ENCODE data around the gene IFITM10. TPM values are rescaled to one million over a fixed set of nuclear protein-coding genes. Genes with fewer than 3 reads are reported as not detected.

IFITM10 gene
- polyA plus RNA-seq, 3 donors, result 0.11 to 0.30 (median 0.14) TPM

DNA sequence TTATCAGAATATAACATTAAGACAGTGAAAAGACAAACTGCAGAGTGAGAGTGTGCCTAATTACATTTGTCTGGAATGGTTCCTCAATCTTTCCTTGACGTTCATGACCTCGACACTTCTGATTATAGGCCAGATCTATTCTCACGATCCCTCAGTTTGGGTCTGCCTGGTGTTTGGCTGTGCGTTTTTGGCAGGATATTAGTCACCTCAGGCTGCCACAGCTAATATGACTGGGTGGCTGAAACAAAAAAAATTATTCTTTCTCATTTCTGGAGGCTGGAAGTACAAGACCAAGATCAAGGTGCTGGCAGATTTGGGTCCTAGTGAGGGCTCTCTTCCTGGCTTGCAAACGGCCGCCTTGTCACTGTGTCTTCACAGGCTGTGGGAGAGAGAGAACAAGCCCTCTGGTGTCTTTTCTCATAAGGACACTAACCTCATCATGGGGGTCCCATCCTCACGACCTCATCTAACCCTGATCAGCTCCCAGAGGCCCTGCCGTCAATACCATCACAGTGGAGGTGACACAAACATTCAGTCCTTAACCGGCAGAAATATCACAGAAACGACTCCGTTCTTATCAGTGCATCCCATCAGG lies 23.2 kb downstream of the IFITM10 start:
- DNase-seq (ENCODE audit: low read depth in 3 of 3, low spot score in 2 of 3), result no peak

DNA sequence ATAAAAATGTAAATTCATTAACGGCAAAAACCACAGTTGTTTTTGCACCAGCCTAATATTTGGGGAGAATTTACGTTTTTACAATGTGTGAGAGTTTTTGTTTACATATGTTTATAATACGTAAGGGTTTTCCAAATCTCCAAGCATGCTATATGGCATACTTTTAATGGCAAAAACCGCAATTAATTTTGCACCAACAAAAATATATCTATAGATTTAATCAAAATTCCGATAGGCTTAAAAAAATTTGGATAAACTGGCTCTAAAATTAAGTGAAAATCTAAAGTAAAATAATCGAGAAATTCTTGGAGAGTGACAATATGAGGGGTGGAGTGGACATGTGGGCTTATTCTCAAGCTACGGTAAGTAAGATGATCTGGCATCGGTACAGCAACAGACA lies 30.6 kb downstream of the IFITM10 start:
- no peak for DNase-seq (ENCODE audit: low read depth in 3 of 3, low spot score in 2 of 3)

DNA sequence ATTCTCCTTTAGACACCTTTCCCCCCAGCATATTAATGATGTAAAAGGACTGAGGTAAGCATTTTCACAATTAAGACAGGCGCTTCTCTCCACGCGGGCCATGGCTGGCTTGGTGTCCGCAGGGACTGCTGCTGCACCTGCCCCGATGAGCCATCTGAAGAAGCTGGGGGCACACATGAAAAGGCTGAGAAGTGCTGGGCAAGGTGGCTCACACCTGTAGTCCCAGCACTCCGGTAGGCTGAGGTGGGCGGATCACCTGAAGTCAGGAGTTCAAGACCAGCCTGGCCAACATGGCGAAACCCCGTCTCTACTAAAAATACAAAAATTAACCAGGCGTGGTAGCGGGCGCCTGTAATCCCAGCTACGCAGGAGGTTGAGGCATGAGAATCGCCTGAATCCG lies 32.1 kb downstream of the IFITM10 start:
- DNase-seq (ENCODE audit: low read depth in 3 of 3, low spot score in 2 of 3), result no peak

DNA sequence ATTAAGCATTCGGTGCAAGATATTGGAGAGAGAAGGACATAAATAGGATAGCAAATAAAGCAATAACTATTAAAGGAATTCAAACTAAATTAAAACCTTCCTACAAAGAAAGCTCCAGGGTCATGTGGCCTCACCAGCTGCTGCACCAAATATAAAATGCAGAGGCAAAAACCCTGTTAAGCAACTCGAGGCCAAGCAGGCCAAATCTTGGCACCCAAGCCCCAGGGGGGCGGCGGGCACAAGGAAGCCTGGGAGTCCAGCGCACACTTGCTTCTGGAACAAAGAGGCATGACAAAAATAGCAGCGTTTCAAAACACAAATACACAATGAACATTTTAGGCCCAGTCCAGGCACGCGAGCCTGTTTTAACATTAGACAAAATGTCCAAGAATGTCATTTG lies 32.6 kb downstream of the IFITM10 start:
- no peak for DNase-seq (ENCODE audit: low read depth in 3 of 3, low spot score in 2 of 3)

DNA sequence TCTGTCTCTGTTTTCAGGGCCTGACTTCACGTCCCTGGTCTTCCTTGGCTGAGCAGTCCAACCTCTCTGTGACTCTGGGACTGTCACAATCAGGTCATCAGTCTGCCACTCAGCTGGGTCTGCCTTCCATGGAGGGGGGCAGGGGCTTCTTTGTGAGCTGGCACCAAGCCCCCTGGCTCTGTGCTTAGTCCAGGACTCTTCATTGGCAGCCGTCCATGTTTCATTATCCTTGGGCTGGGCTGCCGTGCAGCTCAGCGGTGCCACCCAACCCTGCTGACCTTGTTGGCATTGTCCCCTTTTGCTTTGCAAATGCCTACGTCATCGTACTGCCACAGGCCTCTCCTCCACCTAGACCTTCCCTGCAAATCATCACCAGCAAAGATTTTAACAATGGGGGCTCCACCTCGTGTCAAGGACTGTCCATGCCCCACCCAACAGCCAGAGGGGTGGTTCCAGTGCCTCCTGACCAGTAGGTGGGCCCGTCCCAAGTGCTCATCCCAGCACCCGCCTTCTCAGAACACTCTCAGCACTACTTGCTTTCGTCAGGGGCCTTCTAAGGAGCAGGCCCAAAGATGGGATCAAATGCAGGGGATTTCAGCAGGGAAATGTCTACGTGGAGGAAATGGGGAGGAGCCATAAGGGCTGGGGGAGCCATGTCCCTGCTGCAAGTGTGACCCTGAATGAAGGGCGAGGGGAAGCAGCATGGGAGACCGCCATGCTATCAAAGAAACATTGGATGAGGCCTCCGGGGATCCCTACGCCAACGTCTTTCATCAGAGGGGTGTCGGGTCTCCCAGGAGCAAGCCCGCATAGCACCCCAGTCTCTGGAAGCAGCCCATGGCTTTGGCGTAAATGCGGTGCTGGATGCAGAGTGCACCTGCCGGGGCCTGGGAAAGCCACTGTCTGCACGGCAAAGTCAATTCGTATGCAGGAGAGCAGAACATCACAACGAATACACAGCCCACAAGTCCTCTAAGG lies 35.2 kb downstream of the IFITM10 start:
- DNase-seq (ENCODE audit: low read depth in 3 of 3, low spot score in 2 of 3), result no peak

DNA sequence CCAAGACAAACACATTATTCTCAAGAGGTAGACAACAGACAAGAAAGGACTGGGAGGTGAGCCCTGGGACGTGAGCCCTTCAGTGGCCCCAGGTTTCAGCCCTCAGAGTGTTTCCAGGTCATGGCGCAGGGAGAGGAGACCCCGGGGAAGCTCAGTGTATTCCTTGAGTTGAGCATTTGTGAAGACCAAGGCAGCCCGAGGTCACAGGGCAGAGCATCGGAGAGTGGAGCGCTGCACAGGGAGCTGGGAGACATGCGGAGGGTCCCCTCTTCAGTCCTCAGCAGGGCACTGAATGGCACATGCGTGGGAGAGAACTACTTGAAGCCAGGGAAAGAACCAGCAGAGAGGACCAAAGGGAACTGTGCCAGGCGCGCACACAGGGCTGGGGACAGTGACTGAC lies 41.7 kb downstream of the IFITM10 start:
- no peak for DNase-seq (ENCODE audit: low read depth in 3 of 3, low spot score in 2 of 3)

DNA sequence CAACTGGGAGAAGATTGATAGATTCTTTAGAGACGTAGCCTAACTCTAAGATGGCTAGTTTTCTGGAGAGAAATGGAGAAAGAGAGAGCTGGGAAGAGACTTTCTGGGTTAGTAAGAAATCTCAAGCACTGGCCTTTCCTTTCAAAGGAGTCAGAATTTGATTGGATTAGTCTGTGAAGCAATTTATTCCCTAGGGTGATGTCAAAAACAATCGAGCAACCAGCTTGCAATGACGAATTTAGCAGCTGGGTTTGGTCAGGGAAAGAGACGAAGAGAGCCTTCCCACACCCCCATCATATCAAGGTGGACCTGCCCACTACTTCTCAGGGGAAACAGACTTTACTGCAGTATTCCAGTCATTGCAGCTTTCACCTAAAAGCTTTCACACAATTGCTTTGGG lies 42.6 kb downstream of the IFITM10 start:
- no peak for DNase-seq (ENCODE audit: low read depth in 3 of 3, low spot score in 2 of 3)

DNA sequence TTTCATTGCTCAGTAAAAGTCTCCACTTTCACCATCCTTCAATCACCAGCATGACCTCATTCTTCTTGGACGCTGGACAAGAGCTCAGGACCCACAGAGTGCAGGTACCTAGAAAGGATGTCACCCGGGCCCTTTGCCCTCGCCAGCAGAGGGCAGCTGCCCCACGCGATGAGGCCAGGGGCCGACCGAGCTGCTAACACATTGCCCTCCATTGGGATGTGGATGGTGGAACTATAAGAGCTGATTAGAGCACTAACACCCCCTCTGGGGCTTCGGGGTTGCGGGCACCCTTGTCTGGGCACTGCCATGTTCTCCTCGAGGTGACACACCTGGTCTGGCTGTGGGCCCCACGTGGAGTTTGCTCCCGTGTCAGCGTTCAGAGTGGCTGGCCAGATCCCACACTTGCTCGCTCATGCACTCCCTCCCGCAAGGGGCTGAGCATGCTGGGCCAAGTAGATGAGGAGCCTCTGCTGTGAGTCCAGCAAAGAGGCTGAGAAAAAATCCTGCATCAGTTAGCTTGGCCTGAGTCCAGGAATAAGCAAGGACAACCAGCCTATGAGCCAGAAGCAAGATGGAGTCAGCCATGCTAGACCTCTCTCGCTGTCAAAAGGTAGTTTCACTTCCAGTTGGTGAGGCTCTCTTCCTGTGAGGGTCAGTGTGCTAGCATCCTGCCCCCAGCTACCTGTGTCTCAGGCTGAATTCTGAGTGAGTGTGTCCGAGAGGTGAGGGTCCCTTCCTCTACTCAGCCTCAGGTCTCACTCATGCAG lies 43.6 kb downstream of the IFITM10 start:
- no peak for DNase-seq (ENCODE audit: low read depth in 3 of 3, low spot score in 2 of 3)

DNA sequence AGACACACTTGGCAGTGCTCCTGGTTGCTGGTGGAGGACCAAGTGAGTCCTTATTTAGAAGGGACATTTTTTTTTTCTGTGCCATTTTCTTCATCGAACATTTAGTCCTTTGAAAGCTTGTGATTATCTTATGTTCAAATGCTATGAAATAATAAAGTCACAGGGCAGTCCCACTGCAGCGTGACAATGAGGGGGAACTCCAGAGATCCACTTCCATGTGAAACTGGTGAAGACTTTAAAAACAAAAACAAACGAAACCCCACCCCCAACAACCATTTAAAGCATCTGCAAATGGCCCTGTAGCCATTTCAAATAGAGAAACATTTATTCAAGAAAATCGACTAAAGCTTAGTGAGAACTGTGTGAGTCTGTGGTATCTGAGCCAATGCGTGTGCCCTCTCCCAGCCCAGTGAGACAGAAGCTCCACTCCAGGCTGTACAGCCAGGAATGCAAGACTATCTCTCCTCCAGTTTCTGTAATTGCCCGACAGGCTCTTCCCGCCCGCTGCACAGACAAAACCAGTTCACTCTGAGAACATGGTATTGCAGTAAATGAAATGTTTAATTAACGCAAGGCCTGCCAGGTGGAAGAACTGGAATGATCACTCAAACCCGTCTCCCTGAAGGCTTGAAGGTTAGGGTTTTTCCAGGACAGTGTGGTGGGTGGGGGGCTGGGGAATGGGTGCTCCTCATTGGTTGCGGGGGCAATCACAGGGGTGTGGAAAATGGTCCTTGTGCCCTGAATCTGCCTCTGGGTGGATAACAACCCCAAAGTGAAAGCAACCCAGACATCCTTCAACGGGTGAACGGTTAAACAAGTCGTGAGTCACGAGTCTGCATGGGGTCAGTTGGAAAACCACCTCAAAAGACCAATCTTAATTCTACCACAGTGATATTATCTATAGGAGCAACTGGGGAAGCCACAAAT lies 45.0 kb downstream of the IFITM10 start:
- DNase-seq (ENCODE audit: low read depth in 3 of 3, low spot score in 2 of 3), result no peak

DNA sequence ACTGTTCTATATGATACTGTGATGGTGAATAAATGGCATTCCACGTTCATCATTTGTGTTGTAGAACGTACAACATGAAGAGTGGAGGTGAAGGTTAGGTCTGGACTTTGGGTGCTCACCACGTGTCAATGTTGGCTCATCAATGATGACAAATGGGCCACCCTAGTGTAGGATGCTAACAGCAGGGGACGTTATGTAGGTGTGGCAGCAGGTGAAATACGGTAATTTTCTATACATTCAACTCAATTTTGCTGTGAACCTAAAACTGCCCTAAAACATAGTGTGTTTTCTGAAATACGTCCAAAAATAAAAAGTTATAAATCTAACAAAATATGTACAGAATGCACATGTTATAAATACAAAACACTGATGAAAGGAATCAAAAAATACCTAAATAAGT lies 47.2 kb downstream of the IFITM10 start:
- no peak for DNase-seq (ENCODE audit: low read depth in 3 of 3, low spot score in 2 of 3)

DNA sequence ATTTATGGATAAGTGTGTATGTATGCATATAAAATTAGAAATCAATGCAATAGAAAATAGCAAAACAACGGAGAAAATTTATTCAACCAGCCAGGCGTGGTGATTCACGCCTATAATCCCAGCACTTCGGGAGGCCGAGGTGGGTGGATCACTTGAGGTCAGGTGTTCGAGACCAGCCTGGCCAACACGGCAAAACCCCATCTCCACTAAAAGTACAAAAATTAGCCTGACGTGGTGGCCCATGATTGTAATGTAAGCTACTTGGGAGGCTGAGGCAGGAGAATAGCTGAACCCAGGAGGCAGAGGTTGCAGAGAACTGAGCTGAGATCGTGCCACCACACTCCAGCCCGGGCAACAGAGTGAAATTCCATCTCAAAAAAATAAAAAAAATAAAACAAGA lies 47.9 kb downstream of the IFITM10 start:
- DNase-seq (ENCODE audit: low read depth in 3 of 3, low spot score in 2 of 3), result no peak

DNA sequence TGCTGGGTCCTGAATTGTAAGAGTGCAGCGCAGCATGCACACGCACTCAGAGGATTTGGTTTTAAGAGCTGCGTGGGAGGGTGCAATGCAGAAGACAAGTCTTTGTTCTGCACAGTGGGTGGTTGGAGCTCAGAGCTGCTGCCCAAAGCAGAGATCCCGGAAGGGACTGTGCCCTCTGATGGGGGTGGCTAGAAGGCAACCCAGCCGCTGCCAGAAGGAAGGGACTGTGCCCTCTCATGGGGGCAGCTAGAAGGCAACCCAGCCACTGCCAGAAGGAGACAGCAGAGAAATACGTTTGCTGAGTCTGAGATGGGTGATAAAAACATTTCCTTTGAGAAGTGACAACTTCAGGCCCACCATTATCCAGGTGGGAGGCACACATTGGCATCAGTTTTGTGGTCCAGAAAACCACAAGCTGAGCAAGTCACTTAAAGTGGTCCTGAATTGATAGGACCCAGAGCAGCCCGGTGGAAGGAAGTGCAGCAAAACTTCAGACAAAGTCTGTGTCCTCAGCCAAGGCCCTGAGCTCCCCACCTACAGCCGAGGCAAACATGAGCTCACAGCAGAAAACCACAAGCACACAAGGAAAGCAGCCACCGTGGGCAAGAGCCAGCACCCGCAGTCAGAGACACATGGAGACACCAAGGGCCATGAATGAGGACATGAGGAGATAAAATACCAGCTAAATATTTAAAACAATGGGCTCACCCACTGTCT lies 49.1 kb downstream of the IFITM10 start:
- DNase-seq (ENCODE audit: low read depth in 3 of 3, low spot score in 2 of 3), result no peak

DNA sequence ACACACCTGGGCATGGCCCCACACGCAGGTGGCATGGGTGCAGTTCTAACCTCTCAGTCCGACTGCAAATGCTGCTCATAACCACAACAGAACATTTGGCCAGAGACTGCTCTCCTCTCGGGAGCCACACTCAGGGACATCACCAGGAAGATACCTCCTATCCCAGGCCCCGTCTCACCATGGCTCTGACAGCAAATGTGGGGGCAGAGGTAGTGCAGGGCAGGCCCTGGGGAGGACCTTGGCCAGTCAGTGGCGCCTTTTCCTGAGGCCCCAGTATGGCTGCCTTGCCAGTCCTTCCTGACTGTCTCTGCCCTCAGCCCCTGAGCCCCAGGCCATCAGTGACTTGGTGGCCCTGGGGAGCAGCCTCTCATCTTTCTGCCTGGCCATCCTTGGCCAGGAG lies 50.6 kb downstream of the IFITM10 start:
- DNase-seq (ENCODE audit: low read depth in 3 of 3, low spot score in 2 of 3), result no peak

DNA sequence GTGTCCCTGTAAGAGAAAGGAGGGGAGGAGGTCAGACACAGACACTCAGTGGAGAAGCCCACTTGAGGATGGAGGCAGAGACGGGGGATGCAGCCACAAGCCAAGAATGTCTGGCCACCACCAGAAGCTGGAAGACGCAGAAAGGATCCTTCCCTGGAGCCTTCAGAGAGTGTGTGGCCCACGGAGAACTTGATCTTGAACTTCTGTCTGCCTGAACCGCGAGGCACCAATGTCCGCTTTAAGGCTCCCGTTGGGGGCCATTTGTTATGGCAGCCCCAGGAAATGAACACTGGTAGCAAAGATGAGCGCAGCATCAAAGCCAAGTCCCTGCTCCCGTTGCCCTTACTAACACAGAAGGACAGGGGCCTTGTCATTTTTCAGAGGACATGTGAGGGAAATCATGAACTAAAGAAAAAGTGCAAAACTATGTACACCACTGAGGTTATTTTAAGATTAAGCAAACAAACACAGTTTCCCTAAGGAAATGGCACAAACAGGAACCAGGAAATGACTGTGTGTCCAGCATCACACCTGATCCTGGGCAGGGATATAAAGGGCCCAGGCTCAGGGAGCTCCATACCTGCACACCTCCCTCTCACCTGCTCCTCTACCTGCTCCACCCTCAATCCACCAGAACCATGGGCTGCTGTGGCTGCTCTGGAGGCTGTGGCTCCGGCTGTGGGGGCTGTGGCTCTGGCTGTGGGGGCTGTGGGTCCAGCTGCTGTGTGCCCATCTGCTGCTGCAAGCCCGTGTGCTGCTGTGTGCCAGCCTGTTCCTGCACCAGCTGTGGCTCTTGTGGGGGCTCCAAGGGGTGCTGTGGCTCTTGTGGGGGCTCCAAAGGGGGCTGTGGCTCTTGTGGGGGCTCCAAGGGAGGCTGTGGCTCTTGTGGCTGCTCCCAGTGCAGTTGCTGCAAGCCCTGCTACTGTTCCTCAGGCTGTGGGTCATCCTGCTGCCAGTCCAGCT lies 53.5 kb downstream of the IFITM10 start, which contains the start of gene KRTAP5-6:
Gene KRTAP5-6 (plus strand): TSS at position 588 of the 963 bp plus-strand sequence. CDS start 51 bp downstream, at position 639.
- no peak for DNase-seq (ENCODE audit: low read depth in 3 of 3, low spot score in 2 of 3)

DNA sequence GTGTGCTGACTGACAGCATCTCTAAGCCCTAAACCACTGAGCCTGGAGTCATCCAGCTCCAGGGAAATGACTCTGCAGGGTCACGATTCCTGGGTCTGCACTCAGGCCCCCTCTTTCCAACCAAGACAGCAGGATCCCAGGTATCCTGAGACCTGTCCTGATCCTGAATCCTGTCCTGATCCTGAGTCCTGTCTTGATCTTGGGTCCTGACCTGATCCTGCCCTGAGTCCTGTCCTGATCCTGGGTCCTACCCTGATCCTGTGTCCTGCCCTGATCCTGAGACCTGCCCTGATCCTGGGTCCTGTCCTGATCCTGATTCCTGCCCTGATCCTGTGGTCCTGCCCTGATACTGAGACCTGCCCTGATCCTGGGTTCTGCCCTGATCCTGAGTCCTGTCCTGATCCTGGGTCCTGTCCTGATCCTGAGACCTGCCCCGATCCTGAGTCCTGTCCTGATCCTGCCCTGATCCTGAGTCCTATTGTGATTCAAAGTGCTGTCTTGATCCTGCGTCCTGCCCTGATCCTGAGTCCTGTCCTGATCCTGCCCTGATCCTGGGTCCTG lies 54.8 kb downstream of the IFITM10 start:
- DNase-seq (ENCODE audit: low read depth in 3 of 3, low spot score in 2 of 3), result no peak

DNA sequence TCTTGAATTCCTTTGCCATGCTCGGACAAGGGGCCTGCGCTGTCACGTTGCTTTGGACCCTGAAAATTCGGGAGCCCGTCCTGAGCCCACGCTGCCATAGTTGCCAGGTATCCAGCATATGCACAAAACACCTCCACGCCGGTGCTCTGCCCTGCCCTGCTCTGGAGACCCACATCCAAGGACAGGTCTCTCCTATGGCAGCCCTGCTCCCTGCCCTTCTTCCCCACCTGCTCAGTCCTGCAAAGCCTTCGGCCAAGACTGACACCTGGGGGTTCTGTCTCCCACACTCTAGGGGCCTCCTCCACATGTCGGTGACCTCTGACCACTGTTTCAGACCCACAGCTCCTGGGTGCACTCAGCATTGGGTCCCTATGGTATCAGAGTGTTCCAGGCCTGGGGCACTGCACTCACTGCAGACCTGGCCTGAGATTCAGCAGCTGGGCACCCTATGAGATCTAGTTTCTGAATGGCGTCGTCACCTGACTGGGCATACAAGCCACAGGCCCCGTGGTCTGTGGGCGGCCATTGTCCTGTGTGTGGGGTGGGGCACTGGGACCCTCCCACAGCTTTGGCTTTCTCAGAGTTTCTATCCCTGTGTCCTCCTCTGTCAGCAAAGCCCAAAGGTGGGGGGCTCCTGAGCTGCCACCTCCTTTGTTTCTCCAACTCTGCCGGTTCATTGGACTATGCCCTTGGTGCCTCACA lies 55.4 kb downstream of the IFITM10 start:
- DNase-seq (ENCODE audit: low read depth in 3 of 3, low spot score in 2 of 3), result no peak

DNA sequence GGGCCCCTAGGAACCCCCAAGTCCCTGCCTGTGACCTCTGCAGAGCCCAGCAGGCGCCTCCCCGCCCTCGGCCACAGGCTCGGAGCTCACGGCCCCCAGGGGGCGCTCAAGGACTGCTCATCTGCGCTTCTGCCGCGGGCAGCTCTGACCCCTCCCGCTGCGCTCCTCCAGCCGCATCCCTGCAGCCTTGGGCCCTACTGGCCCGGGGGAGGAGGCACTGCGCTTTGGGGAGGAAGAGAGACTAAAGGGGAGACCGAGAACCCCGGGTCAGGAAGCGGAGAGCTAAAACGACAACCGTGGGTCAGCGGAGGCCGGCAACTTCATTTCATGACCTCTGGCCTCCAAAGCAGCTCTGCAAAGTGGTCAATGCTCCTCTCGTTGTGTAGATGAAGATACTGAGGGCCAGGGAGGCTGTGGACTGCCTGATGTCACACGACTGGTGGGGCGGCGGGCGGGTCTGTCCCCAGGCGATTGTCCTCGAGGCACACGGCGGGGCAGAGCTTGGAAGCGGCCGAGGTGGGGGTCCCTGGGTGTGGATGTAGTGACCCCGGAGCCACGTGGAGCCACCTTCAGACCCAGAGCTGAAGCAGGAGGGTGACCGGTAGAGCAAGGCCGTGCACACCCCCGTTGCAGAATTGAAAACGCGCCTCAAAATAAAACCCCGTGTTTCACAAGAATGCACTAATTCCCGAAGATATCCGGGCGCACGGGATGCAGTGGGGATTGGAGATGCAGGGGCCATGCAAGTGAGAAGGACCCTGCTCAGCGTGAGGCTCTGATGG lies 56.1 kb downstream of the IFITM10 start:
- peak; percentile 67 to 74 (median 71) for DNase-seq (ENCODE audit: low read depth in 3 of 3, low spot score in 2 of 3)
